ENCODE data around the gene ZNF433.

Gene ZNF433

DNA sequence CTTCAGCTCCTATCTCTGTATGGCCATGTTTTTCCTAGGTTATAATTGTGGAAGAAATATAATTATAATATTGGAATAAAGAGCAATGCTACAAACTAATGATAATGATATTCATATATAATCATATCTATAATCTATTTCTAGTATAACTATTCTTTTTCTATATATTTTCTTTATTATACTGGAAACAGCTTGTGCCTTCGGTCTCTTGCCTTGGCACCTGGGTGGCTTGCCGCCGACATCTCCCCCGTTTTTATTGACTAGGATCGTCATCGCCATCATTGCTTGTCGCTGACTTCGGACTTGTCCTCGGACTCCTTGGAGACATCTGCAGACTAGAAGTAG is 46.4 kb downstream of the ZNF433 start:
- DNase-seq (ENCODE audit: low spot score) = no peak

DNA sequence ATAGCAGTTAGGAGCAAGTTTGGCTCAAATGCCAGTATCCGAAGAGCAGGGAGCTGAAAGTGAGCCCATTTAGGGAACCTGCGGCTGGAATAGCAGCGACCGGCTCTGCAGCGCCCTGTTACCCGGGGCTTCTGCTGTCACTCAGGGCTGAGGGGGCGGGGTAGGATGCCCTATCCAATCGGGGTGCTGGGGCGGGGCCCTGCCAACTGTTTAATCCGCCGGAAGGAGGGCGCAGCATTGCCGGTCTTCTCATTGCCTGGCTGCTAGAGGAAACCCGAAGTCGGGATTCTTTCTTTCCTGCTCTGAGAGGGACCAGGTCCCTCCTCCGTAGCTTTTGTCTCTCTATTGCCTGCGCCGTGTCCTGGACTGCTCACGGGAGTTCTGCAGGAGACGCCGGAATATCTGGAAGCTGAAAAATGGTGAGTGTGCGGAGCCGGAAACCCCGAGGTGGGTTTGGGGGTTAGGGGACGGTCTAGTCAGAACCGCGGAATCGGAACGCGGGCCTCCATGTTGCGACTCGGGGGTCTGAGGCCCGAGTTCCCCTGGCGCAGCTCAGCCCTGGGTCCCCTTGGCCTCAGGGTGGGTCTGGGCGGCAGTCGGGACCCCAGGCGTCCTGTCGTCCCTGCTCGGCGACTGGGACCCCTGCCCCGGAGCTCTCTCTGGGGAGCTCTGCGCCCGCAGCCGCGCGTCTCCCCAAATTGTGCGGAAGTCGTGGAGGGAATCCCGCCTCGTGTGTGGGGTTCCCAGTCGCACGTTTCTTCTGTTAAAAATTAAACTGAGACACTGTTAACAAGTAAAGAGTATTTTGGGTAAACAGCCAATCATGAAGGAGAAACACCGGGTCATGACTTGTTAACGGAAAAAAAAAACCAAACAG is 47.8 kb downstream of the ZNF433 start:
- DNase-seq (ENCODE audit: low spot score) = peak; percentile 96

DNA sequence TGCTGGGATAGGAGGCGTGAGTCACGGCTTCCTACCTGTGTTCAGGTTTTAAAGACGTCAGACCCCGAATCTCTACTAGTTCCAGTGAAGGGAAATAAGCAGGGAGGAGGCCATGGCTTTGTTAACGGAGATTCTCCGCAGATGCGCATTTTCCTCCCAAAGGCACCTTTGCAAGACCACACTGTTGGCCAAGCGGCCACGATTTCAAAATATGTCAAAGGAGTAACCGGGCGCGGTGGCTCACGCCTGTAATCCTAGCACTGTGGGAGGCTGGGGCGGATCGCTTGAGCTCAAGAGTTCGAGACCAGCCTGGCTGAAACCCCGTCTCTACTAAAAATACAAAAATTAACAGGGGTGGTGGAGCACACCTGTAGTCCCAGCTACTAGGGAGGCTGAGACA is 48.7 kb downstream of the ZNF433 start:
- no peak for DNase-seq (ENCODE audit: low spot score)

DNA sequence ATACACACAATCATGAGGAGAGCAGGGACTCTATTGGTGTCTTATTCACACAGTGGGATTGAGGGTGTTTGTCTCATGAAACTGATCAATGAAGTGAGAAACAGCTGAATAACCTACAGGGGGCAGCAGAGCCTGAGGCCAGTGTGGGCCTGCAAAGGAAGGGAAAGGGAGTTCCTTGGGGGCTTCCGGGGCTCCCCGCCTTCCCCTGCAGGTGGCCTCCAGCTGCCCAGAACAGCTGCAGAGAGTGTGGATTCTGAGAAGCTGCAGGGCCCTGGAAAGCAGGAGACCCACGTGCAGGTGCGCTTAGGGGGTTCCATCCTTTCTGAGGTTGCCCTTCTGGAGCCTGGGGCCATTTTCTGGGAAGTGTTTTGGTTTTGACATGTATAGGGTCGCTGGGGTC is 50.5 kb downstream of the ZNF433 start:
- DNase-seq (ENCODE audit: low spot score) = peak; percentile 59

DNA sequence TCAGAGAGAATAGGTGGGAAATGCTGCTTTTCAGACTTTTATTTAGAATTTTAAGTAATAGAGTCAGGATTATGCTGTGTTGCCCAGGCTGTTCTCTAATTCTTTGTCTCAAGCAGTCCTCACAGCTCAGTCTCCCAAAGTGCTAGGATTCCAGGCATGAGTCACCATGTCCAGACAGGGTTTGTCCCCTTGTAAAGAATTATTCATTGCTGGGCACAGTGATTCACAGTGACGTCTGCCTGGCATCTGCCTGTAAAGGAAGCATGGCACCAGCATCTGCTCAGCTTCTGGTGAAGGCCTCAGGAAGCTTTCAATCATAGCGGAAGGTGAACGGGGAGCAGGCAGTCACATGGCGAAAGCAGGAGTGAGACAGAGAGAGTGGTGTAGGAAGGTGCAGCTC is 53.0 kb downstream of the ZNF433 start:
- DNase-seq (ENCODE audit: low spot score) = no peak

DNA sequence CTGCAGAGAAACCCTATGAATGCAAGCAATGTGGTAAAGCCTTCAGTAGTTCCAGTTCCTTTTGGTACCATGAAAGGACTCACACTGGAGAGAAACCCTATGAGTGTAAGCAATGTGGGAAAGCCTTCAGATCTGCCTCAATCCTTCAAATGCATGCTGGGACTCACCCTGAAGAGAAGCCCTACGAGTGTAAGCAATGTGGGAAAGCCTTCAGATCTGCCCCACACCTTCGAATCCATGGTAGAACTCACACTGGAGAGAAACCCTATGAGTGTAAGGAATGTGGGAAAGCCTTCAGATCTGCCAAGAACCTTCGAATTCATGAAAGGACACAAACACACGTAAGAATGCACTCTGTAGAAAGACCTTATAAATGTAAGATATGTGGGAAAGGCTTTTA is 56.0 kb downstream of the ZNF433 start:
- DNase-seq (ENCODE audit: low spot score) = no peak

DNA sequence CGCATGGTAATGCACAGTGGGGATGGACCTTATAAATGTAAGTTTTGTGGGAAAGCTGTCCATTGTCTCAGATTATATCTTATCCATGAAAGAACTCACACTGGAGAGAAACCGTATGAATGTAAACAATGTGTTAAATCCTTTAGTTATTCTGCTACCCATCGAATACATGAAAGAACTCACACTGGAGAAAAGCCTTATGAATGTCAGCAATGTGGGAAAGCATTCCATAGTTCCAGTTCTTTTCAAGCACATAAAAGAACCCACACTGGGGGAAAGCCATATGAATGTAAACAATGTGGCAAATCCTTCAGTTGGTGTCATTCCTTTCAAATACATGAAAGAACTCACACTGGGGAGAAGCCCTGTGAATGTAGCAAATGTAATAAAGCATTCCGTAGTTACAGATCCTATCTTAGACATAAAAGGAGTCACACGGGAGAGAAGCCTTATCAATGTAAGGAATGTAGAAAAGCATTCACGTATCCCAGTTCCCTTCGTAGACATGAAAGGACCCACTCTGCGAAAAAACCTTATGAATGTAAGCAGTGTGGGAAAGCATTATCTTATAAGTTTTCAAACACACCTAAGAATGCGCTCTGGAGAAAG is 56.9 kb downstream of the ZNF433 start:
- DNase-seq (ENCODE audit: low spot score) = no peak

DNA sequence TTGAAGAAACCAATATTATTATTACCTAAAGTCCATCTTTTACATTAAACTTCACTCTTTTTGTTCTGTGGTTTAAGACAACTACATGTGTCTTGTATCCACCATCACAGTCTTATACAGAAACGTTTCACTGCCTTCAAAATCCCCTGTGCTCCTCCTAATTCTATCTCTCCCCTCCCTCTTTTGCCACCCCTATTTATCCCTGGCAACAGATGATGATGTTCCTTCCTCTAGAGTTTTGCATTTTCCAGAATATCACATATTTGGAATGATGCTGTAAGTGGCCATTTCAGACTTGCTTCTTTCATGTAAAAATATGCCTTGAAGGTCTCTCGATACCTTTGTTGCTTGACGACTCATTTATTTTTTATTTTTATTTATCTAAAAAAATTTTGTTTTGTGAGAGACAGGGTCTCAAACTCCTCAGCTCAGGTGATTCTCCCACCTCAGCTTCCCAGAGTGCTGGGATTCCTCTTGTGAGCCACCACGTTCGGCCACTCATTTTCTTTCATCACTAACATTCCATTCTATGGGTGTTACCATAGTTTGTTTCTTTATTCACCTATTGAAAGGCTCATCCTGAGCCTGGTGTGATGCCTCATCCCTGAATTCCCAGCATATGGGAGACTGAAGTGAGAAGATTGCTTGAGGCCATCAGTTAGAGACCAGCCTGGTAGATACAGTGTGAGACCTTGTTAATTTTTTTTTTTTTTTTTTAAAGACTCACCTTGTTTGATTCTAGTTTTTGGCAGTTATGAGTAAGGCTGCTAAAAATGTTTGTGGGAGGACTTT is 62.3 kb downstream of the ZNF433 start:
- DNase-seq (ENCODE audit: low spot score) = no peak

DNA sequence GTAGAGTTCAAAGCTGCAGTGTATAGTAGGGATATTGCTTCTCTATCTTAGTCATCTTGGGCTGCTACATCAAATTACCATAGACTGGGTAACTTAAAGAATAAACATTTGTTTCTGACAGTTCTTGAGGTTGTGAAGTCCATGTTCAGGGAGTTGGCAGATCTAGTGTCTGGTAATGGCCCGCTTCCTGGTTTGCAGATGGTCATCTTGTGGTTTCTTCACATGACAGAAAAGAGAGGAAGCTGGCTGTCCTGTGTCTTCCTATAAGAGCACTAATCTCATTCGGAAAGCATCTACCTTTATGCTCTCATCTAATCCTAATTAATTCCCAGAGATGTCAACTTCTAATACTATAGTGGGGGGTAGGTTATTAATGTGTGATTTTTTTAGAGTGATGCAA is 64.4 kb downstream of the ZNF433 start:
- DNase-seq (ENCODE audit: low spot score) = no peak

DNA sequence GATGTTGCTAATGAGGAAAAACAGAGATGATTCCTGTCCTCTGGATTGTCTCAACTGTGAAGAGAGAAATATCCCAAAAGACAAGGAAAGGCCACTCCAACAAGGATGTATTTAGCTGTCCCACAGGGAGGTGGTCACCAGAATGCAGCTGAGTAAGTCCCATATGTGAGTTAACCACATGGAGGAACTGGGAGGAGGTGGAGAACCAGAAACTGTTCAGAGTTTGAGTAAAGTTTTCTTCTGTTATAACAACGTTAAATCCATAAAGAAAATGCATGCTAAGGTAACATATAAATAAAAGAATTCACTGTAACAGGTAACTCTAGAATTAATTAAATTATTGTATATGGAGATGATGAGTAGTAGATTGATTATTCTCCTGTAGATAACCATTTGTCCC is 65.3 kb downstream of the ZNF433 start:
- DNase-seq (ENCODE audit: low spot score) = no peak

DNA sequence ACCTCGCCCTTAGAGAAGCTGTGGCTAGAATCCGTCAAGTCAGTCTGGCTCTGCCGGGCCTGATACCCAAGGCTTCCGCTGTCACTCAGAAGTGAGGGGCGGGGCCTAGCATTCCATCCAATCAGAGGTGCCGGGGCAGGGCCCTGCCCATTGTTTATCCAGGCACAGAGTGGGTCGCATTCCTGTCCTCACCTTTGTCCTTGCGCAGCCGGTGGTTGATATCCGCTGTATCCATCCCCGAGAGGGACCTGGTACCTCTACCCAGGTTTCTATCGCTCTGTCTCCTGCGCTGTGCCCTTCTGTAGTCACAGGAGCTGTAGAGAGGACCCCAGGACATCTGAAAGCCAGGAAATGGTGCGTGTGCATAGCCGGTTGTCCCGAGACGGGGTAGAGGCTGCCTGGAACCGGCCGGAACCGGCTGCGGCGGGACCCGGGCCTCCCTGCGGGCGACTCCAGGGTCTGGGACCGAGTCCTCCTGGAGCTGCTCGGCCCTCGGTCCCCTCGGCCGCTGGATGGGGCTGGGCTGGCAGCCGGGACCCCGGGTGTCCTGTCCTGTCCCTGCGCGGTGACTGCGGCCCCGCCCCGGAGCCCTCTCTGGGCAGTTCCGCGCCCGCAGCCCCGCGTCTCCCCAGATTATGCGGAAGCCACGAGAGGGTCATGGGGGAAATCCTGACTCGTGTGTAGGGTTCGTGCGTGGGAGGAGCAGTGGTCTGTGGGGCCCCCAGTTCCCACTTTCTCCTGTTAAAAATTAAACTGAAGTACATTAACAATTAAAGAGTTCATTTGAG is 70.4 kb downstream of the ZNF433 start, which contains the start of gene ZNF763:
TSS of gene ZNF763 (plus strand) at position 183 of the 788 bp plus-strand sequence. CDS start at position 352, 169 bp downstream.
- peak; percentile 94 for DNase-seq (ENCODE audit: low spot score)

Measured in germinal center (tissue), 1 donor.